ENCODE results near the gene CLIC3.

DNA sequence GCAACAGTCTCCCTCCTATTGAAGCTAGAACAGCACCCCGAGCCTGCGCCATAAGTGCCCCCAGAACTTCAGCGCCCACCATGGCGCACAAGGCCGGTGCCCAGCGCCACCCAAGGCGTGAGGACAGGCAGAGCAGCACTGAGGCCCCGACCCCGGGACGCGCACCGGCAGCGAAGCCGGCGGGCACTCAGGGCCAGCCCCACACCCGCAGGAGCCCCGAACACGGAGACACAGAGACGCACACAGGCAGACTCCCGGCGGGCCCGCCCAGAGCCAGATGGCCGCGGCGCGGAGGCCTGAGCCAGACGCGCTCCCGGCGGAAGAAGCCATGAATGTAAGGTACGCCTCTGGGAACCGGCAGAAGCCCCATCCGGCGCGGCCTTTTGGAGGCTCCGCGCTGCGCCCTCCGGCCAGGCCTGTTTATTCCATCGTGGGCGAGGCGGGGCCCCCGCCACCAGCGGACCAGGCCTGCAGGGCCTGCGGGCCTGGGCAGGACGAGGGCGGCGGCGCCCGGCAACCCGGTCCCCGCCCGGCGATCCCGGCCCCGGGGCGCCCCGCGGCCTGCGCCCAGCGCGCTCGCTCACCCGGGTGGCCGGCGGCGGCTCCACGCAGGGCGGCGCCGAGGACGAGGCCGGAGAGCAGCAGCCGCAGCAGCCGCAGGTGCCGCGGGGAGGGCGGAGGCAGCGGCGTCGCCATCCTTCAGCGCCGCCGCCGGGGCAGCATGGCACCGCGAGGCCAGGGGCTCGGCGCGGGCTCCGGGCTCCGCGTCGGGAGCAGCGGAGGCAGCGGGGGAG is 49.1 kb upstream of the CLIC3 start:
- TF ChIP-seq, protein P1, sequence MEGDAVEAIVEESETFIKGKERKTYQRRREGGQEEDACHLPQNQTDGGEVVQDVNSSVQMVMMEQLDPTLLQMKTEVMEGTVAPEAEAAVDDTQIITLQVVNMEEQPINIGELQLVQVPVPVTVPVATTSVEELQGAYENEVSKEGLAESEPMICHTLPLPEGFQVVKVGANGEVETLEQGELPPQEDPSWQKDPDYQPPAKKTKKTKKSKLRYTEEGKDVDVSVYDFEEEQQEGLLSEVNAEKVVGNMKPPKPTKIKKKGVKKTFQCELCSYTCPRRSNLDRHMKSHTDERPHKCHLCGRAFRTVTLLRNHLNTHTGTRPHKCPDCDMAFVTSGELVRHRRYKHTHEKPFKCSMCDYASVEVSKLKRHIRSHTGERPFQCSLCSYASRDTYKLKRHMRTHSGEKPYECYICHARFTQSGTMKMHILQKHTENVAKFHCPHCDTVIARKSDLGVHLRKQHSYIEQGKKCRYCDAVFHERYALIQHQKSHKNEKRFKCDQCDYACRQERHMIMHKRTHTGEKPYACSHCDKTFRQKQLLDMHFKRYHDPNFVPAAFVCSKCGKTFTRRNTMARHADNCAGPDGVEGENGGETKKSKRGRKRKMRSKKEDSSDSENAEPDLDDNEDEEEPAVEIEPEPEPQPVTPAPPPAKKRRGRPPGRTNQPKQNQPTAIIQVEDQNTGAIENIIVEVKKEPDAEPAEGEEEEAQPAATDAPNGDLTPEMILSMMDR (IDR thresholded peaks at IDR 0.05; ENCODE audit: borderline replicate concordance, extremely low read depth, low read length, poor library complexity, severe bottlenecking), result no peak
- peak; percentile 58 for TF ChIP-seq EZH2 (IDR thresholded peaks at IDR 0.05; ENCODE audit: borderline replicate concordance, low read depth, low read length, severe bottlenecking)

Measured in DND-41 (cell line).